Hepatic stellate cell (primary cell): ENCODE measurements around the gene PNPLA2.

ENCODE experiments used
- DNase-seq: peaks from one replicate; pipeline ENCODE4 v3.0.0; 2011; ENCODE audit warnings: low spot score

Gene PNPLA2

GRCh38 chr11:816433-816779, 2.3 kb upstream of the PNPLA2 start:
- DNase-seq: no peak

GRCh38 chr11:819129-819931, 616 bp downstream of the PNPLA2 start:
- DNase-seq: peak; percentile 89

- DNase-seq: peak; percentile 73
Observed at GRCh38 chr11:819943-820649, 1.4 kb downstream of the PNPLA2 start.

GRCh38 chr11:820655-821511, 2.2 kb downstream of the PNPLA2 start:
- DNase-seq: peak; percentile 89

GRCh38 chr11:821512-822371, 3.0 kb downstream of the PNPLA2 start:
- DNase-seq: no peak

GRCh38 chr11:823441-824291, 5.0 kb downstream of the PNPLA2 start:
- DNase-seq: no peak

- no peak for DNase-seq
Observed at GRCh38 chr11:824292-824880, 5.7 kb downstream of the PNPLA2 start.

- no peak for DNase-seq
Observed at GRCh38 chr11:824942-825341, 6.2 kb downstream of the PNPLA2 start.

- no peak for DNase-seq
Observed at GRCh38 chr11:825366-826226, 6.9 kb downstream of the PNPLA2 start.

- no peak for DNase-seq
Observed at GRCh38 chr11:826227-826621, 7.5 kb downstream of the PNPLA2 start.

- DNase-seq: no peak
Observed at GRCh38 chr11:826836-827145, 8.1 kb downstream of the PNPLA2 start.

- DNase-seq: no peak
Observed at GRCh38 chr11:827146-827896, 8.6 kb downstream of the PNPLA2 start.

GRCh38 chr11:827897-828192, 9.1 kb downstream of the PNPLA2 start, which contains the start of gene CRACR2B:
Gene CRACR2B (plus strand): TSS chr11:827919. CDS start chr11:828608, 689 bp downstream.
- DNase-seq: no peak

GRCh38 chr11:828506-829175, 9.9 kb downstream of the PNPLA2 start:
- DNase-seq: no peak

- no peak for DNase-seq
Observed at GRCh38 chr11:829176-829846, 10.6 kb downstream of the PNPLA2 start.

GRCh38 chr11:829847-830294, 11.2 kb downstream of the PNPLA2 start:
- DNase-seq: no peak

- DNase-seq: peak; percentile 69
Observed at GRCh38 chr11:830295-831117, 11.8 kb downstream of the PNPLA2 start.
